Kidney (tissue), 14 donors: Measurements from ENCODE around the gene ZMAT3. TPM values are rescaled to one million over a fixed set of nuclear protein-coding genes. Genes with fewer than 3 reads are reported as not detected.

Experiments
- DNase-seq, 5 donors: peaks; one replicate each; pipeline ENCODE4 v3.0.0-alpha.2; 2013 to 2020
- FAIRE-seq: peaks from 2 replicates; lab custom pipeline; 2012; peaks lifted over from hg19 to GRCh38; lab: Jason Lieb, UNC
- H3K27ac ChIP-seq, 2 donors: one replicate each; pipeline ENCODE4 v1.7.0; 2013; ENCODE audit warnings: low read depth in 2 of 2, low read length in 2 of 2, inconsistent platforms in 1 of 2
- H3K27me3 ChIP-seq: one replicate; pipeline ENCODE4 v1.7.1; 2013; ENCODE audit warnings: low read length, inconsistent platforms; ENCODE audit not compliant: control insufficient read depth, insufficient read depth
- H3K36me3 ChIP-seq, 3 donors: one replicate each; pipeline versions ENCODE4 v1.7.0 to v1.7.1; 2013; ENCODE audit warnings: low read length in 3 of 3, control low read depth in 1 of 3, inconsistent platforms in 1 of 3; ENCODE audit not compliant: insufficient read depth in 3 of 3, control insufficient read depth in 2 of 3
- H3K4me1 ChIP-seq, 3 donors: one replicate each; pipeline versions ENCODE4 v1.7.0 to v1.7.1; 2013; ENCODE audit warnings: low read length in 3 of 3, inconsistent platforms in 1 of 3, low read depth in 1 of 3; ENCODE audit not compliant: control insufficient read depth in 2 of 3, insufficient read depth in 2 of 3
- H3K4me3 ChIP-seq, 3 donors: one replicate each; pipeline versions ENCODE4 v1.7.0 to v1.8.1; 2013; ENCODE audit warnings: low read length in 3 of 3, control low read depth in 1 of 3, inconsistent platforms in 1 of 3
- H3K9ac ChIP-seq, 3 donors: one replicate each; pipeline versions ENCODE4 v1.7.0 to v1.7.1; 2013; ENCODE audit warnings: low read length in 3 of 3, control low read depth in 1 of 3, inconsistent platforms in 1 of 3
- H3K9me3 ChIP-seq, 3 donors: one replicate each; pipeline versions ENCODE4 v1.7.0 to v1.7.1; 2013; ENCODE audit warnings: low read length in 3 of 3, control low read depth in 1 of 3, inconsistent platforms in 1 of 3; ENCODE audit not compliant: control insufficient read depth in 2 of 3, insufficient read depth in 1 of 3
- CTCF ChIP-seq: IDR thresholded peaks from 3 replicates; pipeline ENCODE4 v1.5.1; 2012; ENCODE audit warnings: mild to moderate bottlenecking, moderate library complexity, borderline replicate concordance; ENCODE audit not compliant: insufficient read depth; ENCODE audit errors: extremely low read depth
- intact Hi-C: fragments of 100-400 bp; cut with DNase I; formaldehyde crosslinking; loops from one replicate; pipeline ENCODE4 v1.11.1; 2022
- polyA plus RNA-seq: library from polyadenylated mRNA; stranded (reverse); fragments of 350-450 nt; fragmentation: Illumina TruSeq; extraction: RNeasy Lipid Tissue Mini Kit (QIAGEN cat#74804); gene quantifications from one replicate; pipeline ENCODE4 v1.2.3, GENCODE V29; 2014; ENCODE audit warnings: low read depth, low replicate concordance; ENCODE audit not compliant: insufficient read depth
- total RNA-seq: library from RNA; stranded (reverse); fragmentation: NEBNext Ultra II Directional; extraction: Animal tissue kit (Norgen Biotek cat#: 25700); gene quantifications from one replicate; pipeline ENCODE4 v1.2.1, GENCODE V29; 2021
- donor health status: control.
- donor health status: control.
- donor health status: control.
- donor health status: control.
- donor health status: control.
- donor health status: DM: yes; HTN: yes; CAD: no.
- donor health status: Normal renal cell carcinoma (clear cell type).

ZMAT3 gene
- total and polyA plus RNA-seq, 2 donors from 2014 or later = 4.2 to 26.1 TPM

- no peak for DNase-seq
- Histone ChIP-seq H3K9me3 (peaks cover 0 to 22% (median 5%) of the 10 kb centered on the region in 3 donors), H3K4me1 (no peaks in the 10 kb centered on the region), H3K36me3 (no peaks in the 10 kb centered on the region), H3K27me3 (no peaks in the 10 kb centered on the region), H3K4me3 (no peak overlapping the region), H3K27ac (no peak overlapping the region), H3K9ac (no peak overlapping the region)
- intact Hi-C loops = no loop called here
- no peak for FAIRE-seq
- no peak for TF ChIP-seq CTCF
Measured at GRCh38 chr3:178990293-178990692, 81.3 kb downstream of the ZMAT3 start.

GRCh38 chr3:178989821-178990220 lies 81.8 kb downstream of the ZMAT3 start:
- Histone ChIP-seq H3K4me3 (no peak overlapping the region), H3K27me3 (no peaks in the 10 kb centered on the region), H3K9ac (no peak overlapping the region), H3K36me3 (no peaks in the 10 kb centered on the region), H3K9me3 (peaks cover 0 to 22% (median 5%) of the 10 kb centered on the region in 3 donors), H3K4me1 (no peaks in the 10 kb centered on the region), H3K27ac (no peak overlapping the region)
- intact Hi-C loops = no loop called here
- DNase-seq (no peak), FAIRE-seq (no peak)
- TF ChIP-seq CTCF = no peak

- no peaks in the 10 kb centered on the region for H3K4me1 ChIP-seq
- FAIRE-seq = no peak
- no peak overlapping the region for H3K27ac ChIP-seq
- no peak overlapping the region for H3K4me3 ChIP-seq
- intact Hi-C loops = no loop called here
- no peak for TF ChIP-seq CTCF
- no peak overlapping the region for H3K9ac ChIP-seq
- DNase-seq = no peak
- no peaks in the 10 kb centered on the region for H3K36me3 ChIP-seq
- H3K9me3 ChIP-seq = peaks cover 0 to 22% (median 5%) of the 10 kb centered on the region in 3 donors
- H3K27me3 ChIP-seq = no peaks in the 10 kb centered on the region
Measured at GRCh38 chr3:178987745-178988144, 83.9 kb downstream of the ZMAT3 start.

GRCh38 chr3:178986456-178986855 lies 85.2 kb downstream of the ZMAT3 start:
- Histone ChIP-seq H3K36me3 (no peaks in the 10 kb centered on the region), H3K27me3 (no peaks in the 10 kb centered on the region), H3K9ac (no peak overlapping the region), H3K4me3 (no peak overlapping the region), H3K27ac (no peak overlapping the region), H3K9me3 (peaks cover 0 to 22% (median 5%) of the 10 kb centered on the region in 3 donors), H3K4me1 (no peaks in the 10 kb centered on the region)
- no peak for TF ChIP-seq CTCF
- intact Hi-C loops = no loop called here
- DNase-seq (no peak), FAIRE-seq (no peak)
